GM19351 (cell line): ENCODE results near the gene IFITM1.
"Not testable (repeated sequence)": the region's sequence is repeated elsewhere in the genome, so short reads cannot be mapped to it uniquely, and the experiment has no call there.

Experiments
- ATAC-seq: cut with Tn5 transposase; IDR thresholded peaks from one replicate; pipeline ENCODE4 v1.9.1; 2021; ENCODE audit warnings: mild to moderate bottlenecking, moderate library complexity; ENCODE audit not compliant: unreplicated experiment

The IFITM1 gene

DNA sequence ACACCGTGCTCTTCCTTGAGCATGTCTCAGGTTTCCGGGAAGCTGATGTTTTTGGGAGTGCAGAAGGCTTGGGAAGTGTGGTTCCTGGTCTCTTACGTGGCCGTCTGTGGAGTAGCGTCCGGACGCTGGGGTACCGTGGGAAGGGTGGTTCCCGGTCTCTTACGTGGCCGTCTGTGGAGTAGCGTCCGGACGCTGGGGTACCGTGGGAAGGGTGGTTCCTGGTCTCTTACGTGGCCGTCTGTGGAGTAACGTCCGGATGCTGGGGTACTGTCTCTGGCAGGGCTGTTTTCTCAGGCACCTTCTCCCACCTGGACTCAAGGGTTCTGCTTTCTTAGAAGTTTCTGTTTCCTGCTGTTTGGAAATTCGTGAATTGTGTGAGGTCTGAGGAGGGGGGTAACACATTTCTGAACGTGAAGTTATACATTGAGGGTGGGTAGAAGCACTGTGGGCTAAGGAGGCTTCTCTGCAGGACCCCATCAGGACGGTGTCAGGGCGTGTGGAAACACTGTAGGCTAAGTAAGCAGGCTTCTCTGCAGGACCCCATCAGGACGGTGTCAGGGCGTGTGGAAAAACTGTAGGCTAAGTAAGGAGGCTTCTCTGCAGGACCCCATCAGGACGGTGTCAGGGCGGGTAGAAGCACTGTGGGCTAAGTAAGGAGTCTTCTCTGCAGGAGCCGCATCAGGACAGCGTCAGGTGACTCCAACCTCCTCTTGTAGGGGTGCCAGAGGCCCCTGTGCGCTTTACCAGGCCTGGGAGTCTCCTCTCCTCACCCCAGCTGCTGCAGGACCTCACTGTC, 12.2 kb downstream of the IFITM1 start:
- no peak for ATAC-seq

DNA sequence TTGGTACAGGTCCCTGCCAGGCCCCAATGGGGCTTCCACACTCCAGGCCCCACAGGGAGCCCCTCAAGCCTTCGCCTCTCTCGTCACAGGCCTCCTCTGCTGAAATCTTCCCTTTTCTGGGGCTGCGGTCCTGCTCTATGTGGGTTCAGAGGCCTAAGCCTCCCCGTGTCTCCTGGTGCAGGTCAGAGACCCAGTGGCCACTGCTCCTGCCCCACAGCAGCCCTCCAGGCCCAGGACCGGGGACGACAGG, 12.7 kb downstream of the IFITM1 start:
- ATAC-seq, result no peak

DNA sequence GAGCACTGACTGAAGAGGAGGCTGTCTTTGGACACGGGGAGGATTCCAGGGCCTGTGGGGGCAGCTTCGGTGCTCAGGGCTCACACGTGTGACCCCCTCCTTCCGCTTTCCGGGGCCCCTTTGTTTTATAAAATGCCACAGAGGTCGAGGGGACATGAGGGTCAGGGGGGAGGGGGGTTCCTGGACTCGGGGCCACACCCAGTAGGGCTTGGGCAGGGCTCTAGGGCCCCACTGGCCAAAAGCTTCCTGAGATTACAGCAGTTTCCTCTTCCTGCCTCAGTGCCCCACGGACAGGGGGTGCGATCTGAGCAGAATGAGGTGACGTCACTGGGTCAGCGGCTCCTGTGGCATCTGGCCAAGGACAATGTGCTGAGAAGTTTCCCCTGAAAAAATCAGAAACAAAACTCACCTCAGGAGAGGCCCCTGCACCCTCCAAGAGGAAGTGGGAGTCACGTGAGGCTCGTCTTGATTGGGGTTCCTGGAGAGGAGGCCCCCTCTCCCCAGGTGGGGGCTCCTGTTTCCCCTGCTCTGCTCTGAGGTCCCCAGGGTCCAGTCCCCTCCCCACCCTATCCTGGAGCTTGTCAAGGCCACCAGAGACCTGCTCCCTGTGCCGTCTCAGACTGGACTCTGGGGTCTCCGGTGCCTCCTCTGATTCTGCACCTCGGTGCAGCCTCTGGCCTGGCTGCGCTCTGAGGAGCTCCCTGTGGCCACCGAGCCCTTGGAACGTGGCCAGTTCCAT, 13.2 kb downstream of the IFITM1 start:
- ATAC-seq, result peak; percentile 79

DNA sequence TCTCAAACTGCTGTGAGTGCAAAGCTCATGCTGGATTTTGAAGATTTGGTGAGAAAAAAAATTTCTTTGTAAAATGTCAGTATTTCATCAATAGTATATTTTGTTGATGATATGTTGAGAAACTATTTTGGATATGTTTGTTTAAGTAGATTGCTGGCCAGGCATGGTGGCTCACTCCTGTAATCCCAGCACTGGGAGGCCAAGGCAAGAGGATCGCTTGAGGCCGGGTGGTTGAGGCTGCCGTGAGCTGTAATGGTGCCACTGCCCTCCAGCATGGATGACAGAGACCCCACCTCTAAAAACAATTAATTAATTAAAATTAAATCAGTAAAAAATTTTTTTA, 13.7 kb downstream of the IFITM1 start:
- ATAC-seq, result no peak

DNA sequence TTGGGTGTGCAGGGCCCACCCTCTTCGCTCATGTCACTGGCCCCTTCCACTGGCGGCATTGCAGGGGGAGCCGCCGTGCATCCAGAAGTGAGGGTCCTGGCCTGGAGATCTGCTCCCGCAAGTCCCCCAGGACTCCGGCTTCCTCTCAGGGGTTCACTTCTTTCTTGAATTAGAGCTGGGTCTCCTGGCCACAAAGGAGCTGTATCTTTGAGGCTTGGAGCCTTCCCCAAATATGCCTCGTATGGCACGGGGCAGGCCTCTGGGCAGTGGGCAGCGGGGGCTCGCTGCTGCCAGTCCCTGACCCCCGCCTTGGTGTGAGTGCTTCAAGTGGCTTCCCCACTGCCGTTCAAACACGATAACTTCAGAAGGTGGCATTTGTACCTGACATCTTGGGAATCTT, 14.2 kb downstream of the IFITM1 start:
- ATAC-seq, result no peak

DNA sequence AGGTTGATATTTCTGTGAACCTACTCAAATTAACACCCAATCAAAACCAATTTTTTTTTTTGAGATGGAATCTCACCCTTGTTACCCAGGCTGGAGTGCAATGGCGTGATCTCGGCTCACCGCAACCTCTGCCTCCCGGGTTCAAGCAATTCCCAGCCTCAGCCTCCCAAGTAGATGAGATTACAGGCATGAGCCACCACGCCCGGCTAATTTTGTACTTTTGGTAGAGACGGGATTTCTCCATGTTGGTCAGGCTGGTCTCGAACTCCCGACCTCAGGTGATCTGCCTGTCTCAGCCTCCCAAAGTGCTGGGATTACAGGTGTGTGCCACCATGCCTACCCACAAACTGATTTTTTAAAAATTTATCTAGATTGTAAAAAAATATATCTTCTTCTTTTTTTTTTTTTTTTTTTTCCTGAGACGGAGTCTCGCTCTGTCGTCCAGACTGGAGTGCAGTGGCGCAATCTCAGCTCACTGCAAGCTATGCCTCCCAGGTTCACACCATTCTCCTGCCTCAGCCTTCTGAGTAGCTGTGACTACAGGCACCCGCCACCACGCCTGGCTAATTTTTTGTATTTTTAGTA, 14.8 kb downstream of the IFITM1 start:
- not testable (repeated sequence) for ATAC-seq

DNA sequence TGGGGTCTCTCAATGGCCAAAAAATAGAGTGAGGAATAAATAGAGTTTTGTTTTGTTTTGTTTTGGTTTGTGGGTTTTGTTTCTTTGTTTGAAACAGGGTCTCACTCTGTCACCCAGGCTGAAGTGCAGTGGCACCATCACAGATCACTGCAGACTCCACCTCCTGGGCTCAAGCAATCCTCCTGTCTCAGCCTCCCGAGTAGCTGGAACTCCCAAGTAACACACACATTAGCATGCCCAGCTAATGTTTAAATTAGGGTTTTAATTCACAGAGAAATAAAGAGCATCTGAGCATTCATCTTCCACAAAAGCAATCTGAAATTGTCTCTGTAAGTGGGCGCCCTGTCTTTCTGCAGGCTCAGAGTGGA, 16.0 kb downstream of the IFITM1 start:
- no peak for ATAC-seq

DNA sequence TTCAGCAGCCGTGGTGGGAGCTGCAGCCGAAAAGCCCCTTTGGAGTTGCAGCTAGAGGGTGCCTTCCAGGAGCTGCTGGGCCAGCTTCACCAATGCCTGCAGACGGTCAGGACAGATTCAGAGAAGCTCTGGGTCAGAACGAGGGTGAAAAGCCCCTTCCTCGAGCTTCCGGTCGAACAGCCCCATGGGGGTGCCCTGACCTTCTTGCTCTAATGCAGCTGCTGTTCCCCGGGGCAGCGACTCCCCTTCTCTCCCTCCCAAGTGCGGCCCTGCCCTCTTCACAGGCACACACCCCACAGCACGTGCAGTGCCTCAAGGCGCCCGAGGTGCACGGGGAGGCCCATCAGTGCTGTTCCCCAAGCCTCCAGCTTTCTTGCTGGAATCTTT, 16.5 kb downstream of the IFITM1 start:
- no peak for ATAC-seq

DNA sequence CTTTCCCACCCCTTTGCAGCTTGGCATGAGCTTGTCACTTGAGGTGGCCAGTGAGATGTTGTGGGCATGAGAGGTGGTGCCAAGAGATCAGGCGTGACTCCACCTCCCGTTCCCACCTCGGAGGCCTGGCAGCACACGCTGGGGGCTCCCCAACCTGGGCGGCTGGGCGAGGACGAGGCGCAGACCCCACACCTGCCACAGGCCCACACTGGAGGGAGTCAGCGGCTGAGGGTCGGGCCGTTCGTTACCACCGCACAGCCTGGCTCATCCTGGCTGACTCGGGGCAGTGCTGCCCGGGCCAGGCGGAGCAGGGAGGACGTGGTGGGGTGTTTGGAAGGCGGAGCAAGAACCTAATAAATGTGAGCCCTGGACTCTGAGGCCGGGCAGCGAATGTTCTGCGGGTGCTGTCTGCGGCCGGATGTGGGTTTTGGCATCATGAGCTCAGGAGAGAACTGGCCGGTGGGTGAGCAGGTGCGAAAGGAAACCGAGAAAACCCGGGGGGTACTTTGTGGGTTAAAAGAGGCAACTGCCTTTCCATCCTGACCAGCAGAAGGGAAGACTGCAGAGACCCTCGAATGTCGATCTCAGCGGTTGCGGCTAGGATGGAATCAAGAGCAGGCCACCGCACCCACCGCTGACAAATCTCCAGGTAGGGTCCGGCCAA, 17.0 kb downstream of the IFITM1 start:
- ATAC-seq, result no peak

DNA sequence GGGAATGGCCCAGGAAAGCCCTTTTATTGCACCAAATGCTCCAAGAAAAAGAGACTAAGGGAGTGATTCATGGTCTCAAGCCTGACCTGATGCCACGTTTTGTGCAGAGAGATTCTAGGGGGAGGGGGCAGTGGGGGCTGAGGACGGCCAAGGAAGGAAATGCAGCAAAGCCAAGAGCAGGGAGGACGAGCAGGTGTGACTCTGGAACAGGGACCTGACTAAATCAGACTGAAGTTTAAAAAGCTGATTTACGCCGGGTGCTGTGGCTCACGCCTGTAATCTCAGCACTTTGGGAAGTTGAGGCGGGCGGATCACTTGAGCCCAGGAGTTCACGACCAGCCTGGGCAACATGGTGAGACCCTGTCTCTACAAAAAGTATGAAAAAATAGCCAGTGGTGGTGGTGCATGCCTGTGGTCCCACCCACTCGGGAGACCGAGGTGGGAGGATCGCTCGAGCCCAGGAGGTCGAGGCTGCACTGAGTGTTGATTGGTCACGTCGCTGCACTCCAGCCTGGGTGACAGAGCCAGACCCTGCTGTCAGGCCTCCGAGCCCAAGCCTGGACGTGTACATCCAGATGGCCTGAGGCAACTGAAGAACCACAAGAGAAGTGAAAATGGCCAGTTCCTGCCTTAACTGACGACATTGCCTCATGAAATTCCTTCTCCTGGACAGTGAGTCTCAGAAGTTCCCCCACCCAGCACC, 17.7 kb downstream of the IFITM1 start:
- no peak for ATAC-seq

DNA sequence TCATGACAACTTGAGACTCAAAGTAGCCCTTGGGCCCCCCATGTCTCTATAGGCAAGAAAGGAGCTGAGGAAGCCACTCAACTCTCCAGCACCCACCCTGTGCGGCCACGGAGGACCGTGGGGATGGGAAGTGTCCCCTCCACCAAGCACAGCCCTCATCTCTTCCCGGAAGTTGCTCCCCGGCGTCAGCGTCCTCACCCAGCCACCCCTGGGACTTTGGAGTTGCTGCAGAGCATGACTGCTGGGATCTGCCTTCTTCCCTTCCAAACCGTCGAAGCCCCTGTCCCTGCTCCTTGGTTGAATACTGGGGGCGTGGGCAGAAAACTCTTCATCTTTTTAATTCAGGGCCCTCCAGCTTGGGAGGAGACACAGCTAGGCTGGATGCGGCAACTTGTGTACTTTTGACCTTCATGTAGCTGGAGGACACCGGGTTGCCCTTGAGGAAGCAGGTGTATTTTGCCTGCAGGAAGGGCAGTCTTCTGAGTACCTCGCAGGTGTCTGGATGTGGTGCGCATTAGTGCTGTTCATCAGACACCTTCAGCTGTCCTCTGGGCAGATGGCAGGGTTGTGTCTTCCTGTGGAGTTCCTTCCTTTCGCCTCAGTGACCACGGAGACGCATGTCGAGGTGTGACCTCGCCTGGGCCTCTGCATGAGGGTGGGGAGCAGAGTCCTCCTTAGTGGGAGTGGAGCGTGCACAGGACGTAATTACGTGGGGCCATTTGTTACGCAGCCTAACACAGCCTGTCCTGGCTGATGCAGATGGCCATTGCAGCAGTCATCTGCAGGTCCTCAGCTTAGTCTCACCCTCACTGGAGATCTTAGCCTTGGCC, 19.0 kb downstream of the IFITM1 start:
- no peak for ATAC-seq

DNA sequence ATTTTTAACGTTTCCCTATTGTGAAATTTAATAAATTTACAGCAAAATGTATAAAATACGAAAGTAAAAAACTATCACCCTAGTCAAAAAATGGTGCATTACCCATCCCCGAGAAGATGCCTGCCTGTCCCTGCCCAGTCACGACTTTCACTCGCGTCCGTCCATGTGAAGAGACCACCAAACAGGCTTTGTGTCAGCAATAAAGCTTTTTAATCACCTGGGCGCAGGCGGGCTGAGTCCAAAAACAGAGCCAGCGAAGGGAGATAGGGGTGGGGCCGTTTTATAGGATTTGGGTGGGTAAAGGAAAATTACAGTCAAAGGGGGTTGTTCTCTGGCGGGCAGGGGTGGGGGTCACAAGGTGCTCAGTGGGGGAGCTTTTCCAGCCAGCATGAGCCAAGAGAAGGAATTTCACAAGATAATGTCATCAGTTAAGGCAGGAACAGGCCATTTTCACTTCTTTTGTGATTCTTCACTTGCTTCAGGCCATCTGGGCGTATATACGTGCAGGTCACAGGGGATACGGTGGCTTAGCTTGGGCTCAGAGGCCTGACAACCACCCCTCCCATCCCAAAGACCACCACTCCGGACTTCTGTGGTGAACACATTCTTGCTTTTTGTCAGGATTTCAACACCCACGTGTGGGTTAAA, 19.9 kb downstream of the IFITM1 start:
- not testable (repeated sequence) for ATAC-seq

DNA sequence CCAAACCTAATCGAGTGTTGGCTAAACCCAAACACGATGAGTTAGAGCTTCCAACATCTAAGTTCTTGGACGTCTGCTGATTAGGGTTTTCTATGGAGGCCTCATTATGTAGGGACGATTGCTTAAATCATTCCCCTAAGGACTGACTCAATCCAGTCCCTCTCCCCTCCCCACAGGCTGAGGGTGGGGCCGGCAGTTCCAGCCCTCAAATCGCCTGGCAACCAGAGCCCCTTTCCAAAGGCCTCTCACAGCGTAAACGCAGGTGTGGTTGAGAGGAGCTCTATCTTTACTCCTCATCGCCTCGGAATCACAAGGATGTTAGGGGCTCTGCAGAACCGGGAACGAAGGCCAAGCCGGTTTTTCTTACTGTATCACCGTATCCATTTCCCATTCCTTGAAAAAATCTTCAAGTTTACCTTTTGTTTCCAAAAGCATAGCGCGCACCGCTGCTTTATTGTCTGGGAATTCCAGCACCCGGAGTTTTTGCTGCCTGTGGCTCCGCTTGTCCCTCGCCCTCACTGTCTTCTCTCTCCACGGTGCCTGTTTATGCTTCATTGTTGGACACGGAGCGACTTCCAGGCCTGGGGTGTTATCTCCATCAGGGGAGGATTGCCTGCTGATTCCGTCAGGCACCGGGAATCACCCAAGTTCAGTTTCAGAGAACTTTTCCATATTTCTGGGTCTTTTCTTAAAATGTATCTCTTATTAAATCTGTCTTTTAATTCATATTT, 20.6 kb downstream of the IFITM1 start:
- no peak for ATAC-seq

DNA sequence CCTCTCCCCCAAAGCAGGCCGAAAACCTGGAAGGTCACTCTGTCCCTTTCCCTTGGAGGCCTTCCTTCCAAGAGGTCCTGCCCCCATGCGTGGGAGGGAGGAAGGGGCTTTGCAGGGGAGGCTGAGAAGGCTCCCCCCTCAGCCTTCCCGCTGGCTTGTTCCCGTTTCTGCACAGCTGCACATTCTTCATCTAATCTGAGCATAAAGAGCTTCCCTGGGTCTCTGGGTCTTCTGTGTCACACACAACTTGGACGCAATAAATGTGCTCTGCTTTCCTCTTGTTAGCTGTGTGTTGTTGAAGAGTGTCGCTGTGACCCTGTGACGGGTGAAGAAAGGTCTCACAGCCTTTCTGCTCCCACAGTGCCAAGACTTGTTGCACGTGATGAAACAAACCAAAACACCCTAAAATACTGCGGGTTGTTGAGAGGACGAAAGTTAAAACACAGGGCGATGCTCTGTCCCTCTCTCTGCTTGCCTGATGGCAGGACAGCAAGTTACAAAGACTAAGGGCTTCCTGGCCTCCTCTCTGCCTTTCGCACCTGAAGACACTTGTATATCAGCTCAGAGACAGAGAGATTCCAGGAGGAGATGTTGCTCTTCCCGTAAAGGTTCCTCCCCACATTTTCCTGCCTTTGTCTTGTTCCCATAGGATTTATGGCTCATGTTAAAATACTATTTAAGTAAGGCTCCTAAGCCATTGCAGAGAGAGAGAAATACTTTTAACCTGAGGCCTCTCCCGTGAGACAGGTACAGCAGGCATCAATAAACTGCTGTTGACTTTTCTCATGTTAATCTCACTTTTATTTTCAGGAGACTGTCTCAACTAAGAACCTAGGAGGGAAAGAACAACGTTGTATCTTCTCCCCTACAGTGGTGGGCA, 22.2 kb downstream of the IFITM1 start:
- no peak for ATAC-seq

DNA sequence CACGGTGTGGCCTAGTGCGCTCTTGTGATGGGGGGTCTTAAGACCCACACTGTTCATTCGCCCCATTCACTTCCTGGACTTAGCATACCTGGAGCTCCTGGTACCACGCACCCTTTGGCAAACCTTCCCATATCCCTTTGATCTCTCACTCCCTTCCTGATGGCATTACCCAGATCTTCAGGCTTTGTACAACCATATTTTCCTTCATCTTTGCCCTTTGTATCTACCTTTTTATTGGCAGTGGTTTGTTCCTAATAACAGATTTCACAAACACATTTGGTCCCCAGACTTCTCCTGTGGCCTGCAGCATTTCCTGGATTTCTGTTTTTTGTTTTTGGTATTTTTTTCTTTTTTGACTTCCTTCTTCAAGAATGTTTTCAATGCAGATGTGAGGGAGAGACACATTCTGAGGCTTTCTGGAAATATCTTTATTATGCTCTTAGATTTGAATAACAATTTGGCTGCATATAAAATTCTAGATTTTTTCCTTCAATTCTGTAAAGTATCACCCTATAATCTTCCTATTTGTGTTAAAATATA, 22.9 kb downstream of the IFITM1 start:
- ATAC-seq, result no peak

DNA sequence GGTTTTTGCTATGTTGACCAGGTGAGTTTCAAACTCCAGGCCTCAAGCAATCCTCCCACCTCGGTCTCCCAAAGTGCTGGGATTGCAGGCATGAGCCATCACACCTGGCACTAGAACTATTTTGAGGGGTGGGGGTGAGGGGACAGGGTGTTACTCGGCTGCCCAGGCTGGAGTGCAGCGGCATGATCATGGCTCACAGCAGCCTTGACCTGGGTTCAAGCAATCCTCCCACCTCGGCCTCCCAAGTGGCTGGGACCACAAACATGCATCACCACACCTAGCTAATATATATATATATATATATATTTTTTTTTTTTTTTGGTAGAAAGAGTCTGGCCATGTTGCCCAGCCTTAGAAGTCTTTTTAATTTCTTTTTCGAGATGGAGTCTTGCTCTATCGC, 23.9 kb downstream of the IFITM1 start:
- no peak for ATAC-seq

DNA sequence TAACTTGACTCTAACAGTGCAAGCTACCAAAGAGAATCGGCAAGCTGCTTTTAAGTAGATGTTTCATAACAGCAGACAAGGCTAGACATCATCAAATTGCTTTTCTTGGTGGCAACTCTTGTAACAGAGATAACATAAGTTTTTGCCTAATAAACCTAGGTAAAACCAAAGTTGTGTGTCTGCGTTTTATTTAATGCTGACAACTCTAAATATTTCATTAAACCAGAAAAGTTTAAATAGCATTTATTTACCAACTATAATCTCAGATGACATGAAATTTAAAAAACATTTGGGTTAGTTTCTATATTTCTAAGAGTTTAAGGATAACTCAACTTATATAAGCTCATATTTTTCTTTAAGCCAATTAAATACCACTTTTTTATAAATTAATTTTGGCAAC, 26.1 kb downstream of the IFITM1 start:
- no peak for ATAC-seq
